HepG2 (cell line): Measurements from ENCODE around the gene INTS15. TPM values are rescaled to one million over a fixed set of nuclear protein-coding genes. Genes with fewer than 3 reads are reported as not detected.

Source experiments
- ARNT ChIP-seq: fragments of 450-650 bp; IDR thresholded peaks from 2 replicates; pipeline ENCODE4 v1.6.1; 2017
- BRD4 ChIP-seq: sonication (generic); formaldehyde crosslinking; IDR thresholded peaks from 2 replicates; pipeline ENCODE4 v1.4.0; 2020; ENCODE audit warnings: missing genetic modification reagents
- HNF4G ChIP-seq, 2 experiments: sonication (generic) in 1 of 2; formaldehyde crosslinking in 1 of 2; IDR thresholded peaks; 2 replicates each; pipeline versions ENCODE4 v1.4.0 to v1.6.1; 2011 to 2020; ENCODE audit warnings: borderline replicate concordance in 2 of 2, low read depth in 2 of 2, mild to moderate bottlenecking in 2 of 2, low read length in 1 of 2, missing genetic modification reagents in 1 of 2, moderate library complexity in 1 of 2
- IKZF4 ChIP-seq: sonication (generic); formaldehyde crosslinking; IDR thresholded peaks from 2 replicates; pipeline ENCODE4 v1.5.1; 2020; ENCODE audit warnings: borderline replicate concordance, mild to moderate bottlenecking, low read depth, missing genetic modification reagents; ENCODE audit errors: not compliant biosample characterization
- IRF1 ChIP-seq: sonication (generic); formaldehyde crosslinking; IDR thresholded peaks from 2 replicates; pipeline ENCODE4 v1.4.0; 2020; ENCODE audit warnings: low read depth, mild to moderate bottlenecking, missing genetic modification reagents
- PAF1 ChIP-seq: IDR thresholded peaks from 2 replicates; pipeline ENCODE4 v1.6.1; 2016; ENCODE audit warnings: missing genetic modification reagents, missing compliant biosample characterization
- RBAK ChIP-seq: sonication (generic); formaldehyde crosslinking; IDR thresholded peaks from 2 replicates; pipeline ENCODE4 v1.5.1; 2020; ENCODE audit warnings: mild to moderate bottlenecking, missing genetic modification reagents
- SALL1 ChIP-seq: sonication (generic); formaldehyde crosslinking; IDR thresholded peaks from 2 replicates; pipeline ENCODE4 v1.8.0; 2022; ENCODE audit warnings: mild to moderate bottlenecking, missing genetic modification reagents
- SP4 ChIP-seq: sonication (generic); formaldehyde crosslinking; IDR thresholded peaks from 2 replicates; pipeline ENCODE4 v1.8.1; 2023; ENCODE audit warnings: mild to moderate bottlenecking, missing genetic modification reagents
- TARDBP ChIP-seq: sonication (generic); formaldehyde crosslinking; IDR thresholded peaks from 2 replicates; pipeline ENCODE4 v1.8.0; 2022; ENCODE audit warnings: mild to moderate bottlenecking, missing genetic modification reagents
- ZFP36 ChIP-seq: fragments of 150-350 bp; IDR thresholded peaks from 2 replicates; pipeline ENCODE4 v1.6.1; 2018; ENCODE audit warnings: borderline replicate concordance, low read length, low read depth; ENCODE audit not compliant: partially characterized antibody
- ZNF264 ChIP-seq: sonication (generic); formaldehyde crosslinking; IDR thresholded peaks from 2 replicates; pipeline ENCODE4 v1.4.0; 2020; ENCODE audit warnings: missing genetic modification reagents
- ZNF280B ChIP-seq: sonication (generic); formaldehyde crosslinking; IDR thresholded peaks from 2 replicates; pipeline ENCODE4 v1.5.0; 2020; ENCODE audit warnings: missing genetic modification reagents, mild to moderate bottlenecking, borderline replicate concordance
- ZNF317 ChIP-seq: sonication (generic); formaldehyde crosslinking; IDR thresholded peaks from 2 replicates; pipeline ENCODE4 v1.5.0; 2020; ENCODE audit warnings: mild to moderate bottlenecking, missing genetic modification reagents
- ZNF382 ChIP-seq: sonication (generic); formaldehyde crosslinking; IDR thresholded peaks from 2 replicates; pipeline ENCODE4 v1.5.0; 2020; ENCODE audit warnings: missing genetic modification reagents, mild to moderate bottlenecking, borderline replicate concordance
- ZNF383 ChIP-seq: sonication (generic); formaldehyde crosslinking; IDR thresholded peaks from 2 replicates; pipeline ENCODE4 v1.4.0; 2020; ENCODE audit warnings: missing genetic modification reagents, mild to moderate bottlenecking, borderline replicate concordance
- ZNF44 ChIP-seq: sonication (generic); formaldehyde crosslinking; IDR thresholded peaks from 2 replicates; pipeline ENCODE4 v1.5.1; 2020; ENCODE audit warnings: mild to moderate bottlenecking, missing genetic modification reagents
- ZNF772 ChIP-seq: sonication (generic); formaldehyde crosslinking; IDR thresholded peaks from 2 replicates; pipeline ENCODE4 v1.5.0; 2020; ENCODE audit warnings: mild to moderate bottlenecking, missing genetic modification reagents
- ZSCAN21 ChIP-seq: sonication (generic); formaldehyde crosslinking; IDR thresholded peaks from 2 replicates; pipeline ENCODE4 v1.8.0; 2022; ENCODE audit warnings: mild to moderate bottlenecking, missing genetic modification reagents, moderate library complexity, borderline replicate concordance
- polyA plus RNA-seq, 8 experiments: library from polyadenylated mRNA; depleted of rRNA in 3 of 8; stranded (reverse) in 7 of 8; unstranded in 1 of 8; fragments of >200 nt; fragmentation: Illumina TruSeq in 4 of 8; extraction: Trizol in 4 of 8; gene quantifications; 2 replicates each; pipeline versions ENCODE4 v1.2.1 to v1.2.3, GENCODE V29; 2011 to 2016; ENCODE audit warnings: low read depth in 4 of 8, missing spikeins in 1 of 8, mixed read lengths in 1 of 8; ENCODE audit not compliant: insufficient read depth in 1 of 8
- total RNA-seq, 5 experiments: library from RNA; depleted of rRNA; stranded (reverse); fragments of >200 nt; fragmentation: Illumina TruSeq; extraction: Trizol; gene quantifications; 2 replicates each; pipeline ENCODE4 v1.2.3, GENCODE V29; 2016; ENCODE audit warnings: low read depth in 1 of 5
- TF ChIP-seq, protein P1 (sequence below): IDR thresholded peaks from 2 replicates; pipeline ENCODE4 v1.6.1; 2016; ENCODE audit warnings: low read depth, control low read depth
- TF ChIP-seq, protein P2 (sequence below): sonication (generic); formaldehyde crosslinking; IDR thresholded peaks from 2 replicates; pipeline ENCODE4 v1.8.1; 2023; ENCODE audit warnings: mild to moderate bottlenecking, missing genetic modification reagents
- TF ChIP-seq, protein P3 (sequence below): IDR thresholded peaks from 2 replicates; pipeline ENCODE4 v1.4.0; 2020; ENCODE audit warnings: mild to moderate bottlenecking, missing genetic modification reagents

INTS15 gene
- total and polyA plus RNA-seq, 2 of the 13 experiments (the other 11 are each of a cell fraction or from before 2014, with no cell fraction given) = 16.3 to 25.7 TPM

GRCh38 chr7:6571160-6571779 lies 18.6 kb upstream of the INTS15 start (continued):
- TF ChIP-seq ZNF317 = no peak
- TF ChIP-seq RBAK = no peak
- TF ChIP-seq IKZF4 (CRISPR knock-in tag) = no peak
- TF ChIP-seq, protein P1, sequence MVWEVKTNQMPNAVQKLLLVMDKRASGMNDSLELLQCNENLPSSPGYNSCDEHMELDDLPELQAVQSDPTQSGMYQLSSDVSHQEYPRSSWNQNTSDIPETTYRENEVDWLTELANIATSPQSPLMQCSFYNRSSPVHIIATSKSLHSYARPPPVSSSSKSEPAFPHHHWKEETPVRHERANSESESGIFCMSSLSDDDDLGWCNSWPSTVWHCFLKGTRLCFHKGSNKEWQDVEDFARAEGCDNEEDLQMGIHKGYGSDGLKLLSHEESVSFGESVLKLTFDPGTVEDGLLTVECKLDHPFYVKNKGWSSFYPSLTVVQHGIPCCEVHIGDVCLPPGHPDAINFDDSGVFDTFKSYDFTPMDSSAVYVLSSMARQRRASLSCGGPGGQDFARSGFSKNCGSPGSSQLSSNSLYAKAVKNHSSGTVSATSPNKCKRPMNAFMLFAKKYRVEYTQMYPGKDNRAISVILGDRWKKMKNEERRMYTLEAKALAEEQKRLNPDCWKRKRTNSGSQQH = no peak
- TF ChIP-seq TARDBP (CRISPR knock-in tag) = peak; percentile 46; the same call in 1 of the 2 replicates
- TF ChIP-seq ZNF280B = no peak
- TF ChIP-seq ZNF383 (CRISPR knock-in tag) = no peak
- TF ChIP-seq HNF4G (IDR thresholded peaks at IDR 0.05; ENCODE audit: borderline replicate concordance, low read depth, low read length) = no peak
- TF ChIP-seq HNF4G (CRISPR knock-in tag; IDR thresholded peaks at IDR 0.05; ENCODE audit: borderline replicate concordance, low read depth) = no peak
- TF ChIP-seq ZFP36 = no peak
- no peak for TF ChIP-seq ARNT
- no peak for TF ChIP-seq ZNF772 (CRISPR knock-in tag)
- TF ChIP-seq ZNF264 (CRISPR knock-in tag) = no peak
- no peak for TF ChIP-seq IRF1
- TF ChIP-seq SP4 (CRISPR knock-in tag) = no peak
- TF ChIP-seq PAF1 (CRISPR knock-in tag) = no peak
- TF ChIP-seq SALL1 = peak; percentile 62
- TF ChIP-seq ZSCAN21 = no peak
- no peak for TF ChIP-seq ZNF382 (CRISPR knock-in tag)
- TF ChIP-seq, protein P2, sequence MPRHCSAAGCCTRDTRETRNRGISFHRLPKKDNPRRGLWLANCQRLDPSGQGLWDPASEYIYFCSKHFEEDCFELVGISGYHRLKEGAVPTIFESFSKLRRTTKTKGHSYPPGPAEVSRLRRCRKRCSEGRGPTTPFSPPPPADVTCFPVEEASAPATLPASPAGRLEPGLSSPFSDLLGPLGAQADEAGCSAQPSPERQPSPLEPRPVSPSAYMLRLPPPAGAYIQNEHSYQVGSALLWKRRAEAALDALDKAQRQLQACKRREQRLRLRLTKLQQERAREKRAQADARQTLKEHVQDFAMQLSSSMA (CRISPR knock-in tag) = no peak
- TF ChIP-seq, protein P3, sequence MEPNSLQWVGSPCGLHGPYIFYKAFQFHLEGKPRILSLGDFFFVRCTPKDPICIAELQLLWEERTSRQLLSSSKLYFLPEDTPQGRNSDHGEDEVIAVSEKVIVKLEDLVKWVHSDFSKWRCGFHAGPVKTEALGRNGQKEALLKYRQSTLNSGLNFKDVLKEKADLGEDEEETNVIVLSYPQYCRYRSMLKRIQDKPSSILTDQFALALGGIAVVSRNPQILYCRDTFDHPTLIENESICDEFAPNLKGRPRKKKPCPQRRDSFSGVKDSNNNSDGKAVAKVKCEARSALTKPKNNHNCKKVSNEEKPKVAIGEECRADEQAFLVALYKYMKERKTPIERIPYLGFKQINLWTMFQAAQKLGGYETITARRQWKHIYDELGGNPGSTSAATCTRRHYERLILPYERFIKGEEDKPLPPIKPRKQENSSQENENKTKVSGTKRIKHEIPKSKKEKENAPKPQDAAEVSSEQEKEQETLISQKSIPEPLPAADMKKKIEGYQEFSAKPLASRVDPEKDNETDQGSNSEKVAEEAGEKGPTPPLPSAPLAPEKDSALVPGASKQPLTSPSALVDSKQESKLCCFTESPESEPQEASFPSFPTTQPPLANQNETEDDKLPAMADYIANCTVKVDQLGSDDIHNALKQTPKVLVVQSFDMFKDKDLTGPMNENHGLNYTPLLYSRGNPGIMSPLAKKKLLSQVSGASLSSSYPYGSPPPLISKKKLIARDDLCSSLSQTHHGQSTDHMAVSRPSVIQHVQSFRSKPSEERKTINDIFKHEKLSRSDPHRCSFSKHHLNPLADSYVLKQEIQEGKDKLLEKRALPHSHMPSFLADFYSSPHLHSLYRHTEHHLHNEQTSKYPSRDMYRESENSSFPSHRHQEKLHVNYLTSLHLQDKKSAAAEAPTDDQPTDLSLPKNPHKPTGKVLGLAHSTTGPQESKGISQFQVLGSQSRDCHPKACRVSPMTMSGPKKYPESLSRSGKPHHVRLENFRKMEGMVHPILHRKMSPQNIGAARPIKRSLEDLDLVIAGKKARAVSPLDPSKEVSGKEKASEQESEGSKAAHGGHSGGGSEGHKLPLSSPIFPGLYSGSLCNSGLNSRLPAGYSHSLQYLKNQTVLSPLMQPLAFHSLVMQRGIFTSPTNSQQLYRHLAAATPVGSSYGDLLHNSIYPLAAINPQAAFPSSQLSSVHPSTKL (CRISPR knock-in tag) = 0 out of 2 replicates have a peak, but pooled peaks have one; percentile 23
- TF ChIP-seq ZNF44 (CRISPR knock-in tag) = no peak
- no peak for TF ChIP-seq BRD4
